Ishikawa (cell line): ENCODE results near the gene NKAIN2.
A peak's percentile ranks its signal among the peaks of the same experiment; 100 is the strongest.

ENCODE experiments used
- CEBPB ChIP-seq: IDR thresholded peaks from 2 replicates; pipeline ENCODE4 v1.6.1; 2012
- CREB1 ChIP-seq: IDR thresholded peaks from 2 replicates; pipeline ENCODE4 v1.6.1; 2012; ENCODE audit warnings: low read depth
- EGR1 ChIP-seq: IDR thresholded peaks from 2 replicates; pipeline ENCODE4 v1.6.1; 2012
- EP300 ChIP-seq: IDR thresholded peaks from 2 replicates; pipeline ENCODE4 v1.6.1; 2012; ENCODE audit warnings: borderline replicate concordance
- FOXM1 ChIP-seq: IDR thresholded peaks from 2 replicates; pipeline ENCODE4 v1.6.1; 2012; ENCODE audit warnings: low read depth, borderline replicate concordance
- MAX ChIP-seq: IDR thresholded peaks from 2 replicates; pipeline ENCODE4 v1.6.1; 2012
- NFIC ChIP-seq: IDR thresholded peaks from 2 replicates; pipeline ENCODE4 v1.6.1; 2012
- RAD21 ChIP-seq: IDR thresholded peaks from 2 replicates; pipeline ENCODE4 v1.6.1; 2012; ENCODE audit warnings: low read depth
- REST ChIP-seq: IDR thresholded peaks from 2 replicates; pipeline ENCODE4 v1.6.1; 2012; ENCODE audit warnings: low read depth, mild to moderate bottlenecking
- TAF1 ChIP-seq: IDR thresholded peaks from 2 replicates; pipeline ENCODE4 v1.6.1; 2012; ENCODE audit warnings: low read depth, mild to moderate bottlenecking
- TCF12 ChIP-seq: IDR thresholded peaks from 2 replicates; pipeline ENCODE4 v1.6.1; 2012; ENCODE audit warnings: low read depth
- TEAD4 ChIP-seq: IDR thresholded peaks from 2 replicates; pipeline ENCODE4 v1.6.1; 2012
- USF1 ChIP-seq: IDR thresholded peaks from 2 replicates; pipeline ENCODE4 v1.6.1; 2012
- YY1 ChIP-seq: IDR thresholded peaks from 2 replicates; pipeline ENCODE4 v1.6.1; 2012; ENCODE audit warnings: low read depth
- ZBTB7A ChIP-seq: IDR thresholded peaks from 2 replicates; pipeline ENCODE4 v1.6.1; 2012; ENCODE audit warnings: low read depth

The NKAIN2 gene

GRCh38 chr6:123956492-123957139, 153.0 kb downstream of the NKAIN2 start:
- TF ChIP-seq FOXM1 (no peak), TCF12 (no peak), RAD21 (no peak), ZBTB7A (no peak), YY1 (no peak), CREB1 (no peak)

- peak; percentile 51 for TF ChIP-seq NFIC
- TF ChIP-seq ZBTB7A: no peak
- no peak for TF ChIP-seq TAF1
- 0 out of 2 replicates have a peak, but pooled peaks have one; percentile 17 for TF ChIP-seq EP300
- no peak for TF ChIP-seq REST
- no peak for TF ChIP-seq TCF12
- TF ChIP-seq USF1: peak; percentile 82
- TF ChIP-seq FOXM1: no peak
- TF ChIP-seq CREB1: no peak
- no peak for TF ChIP-seq RAD21
- TF ChIP-seq MAX: peak; percentile 48; the same call in 1 of the 2 replicates
- no peak for TF ChIP-seq EGR1
- TF ChIP-seq CEBPB: no peak
- no peak for TF ChIP-seq TEAD4
- TF ChIP-seq YY1: no peak
Measured at GRCh38 chr6:123962508-123962907, 158.8 kb downstream of the NKAIN2 start.

- no peak for TF ChIP-seq NFIC
- TF ChIP-seq MAX: no peak
Measured at GRCh38 chr6:123965894-123966293, 162.2 kb downstream of the NKAIN2 start.

GRCh38 chr6:123966618-123967017, 163.0 kb downstream of the NKAIN2 start:
- TF ChIP-seq USF1 (no peak), CEBPB (no peak)

GRCh38 chr6:123967905-123968304, 164.2 kb downstream of the NKAIN2 start:
- TF ChIP-seq EGR1 (no peak), CREB1 (no peak), EP300 (no peak), TAF1 (no peak), TEAD4 (no peak), CEBPB (no peak), USF1 (no peak), YY1 (no peak), TCF12 (no peak), ZBTB7A (no peak), REST (no peak), MAX (no peak), FOXM1 (no peak), NFIC (no peak), RAD21 (no peak)

- TF ChIP-seq REST (no peak), FOXM1 (no peak), USF1 (no peak), CEBPB (no peak), YY1 (no peak), TEAD4 (no peak), ZBTB7A (no peak), TAF1 (no peak), TCF12 (no peak), EP300 (no peak), MAX (no peak), RAD21 (no peak), CREB1 (no peak), NFIC (no peak), EGR1 (no peak)
Measured at GRCh38 chr6:123972600-123973294, 169.1 kb downstream of the NKAIN2 start.
